H9 (cell line): Measurements from ENCODE around the gene HACD1. TPM values are rescaled to one million over a fixed set of nuclear protein-coding genes. Genes with fewer than 3 reads are reported as not detected.

Experiments used
- DNase-seq: peaks from one replicate; pipeline ENCODE4 v3.0.0-alpha.2; 2017
- H2AFZ ChIP-seq: one replicate; pipeline ENCODE4 v1.6.1; 2013; ENCODE audit warnings: mild to moderate bottlenecking, low read length, control low read depth, moderate library complexity
- H2AK5ac ChIP-seq: 2 replicates; pipeline ENCODE4 v1.6.1; 2013; ENCODE audit warnings: low read length, control low read depth, mixed read lengths; ENCODE audit not compliant: insufficient read length
- H2BK120ac ChIP-seq: one replicate; pipeline ENCODE4 v1.6.1; 2013; ENCODE audit warnings: low read depth, mild to moderate bottlenecking, low read length, control low read depth, inconsistent platforms; ENCODE audit not compliant: poor library complexity, severe bottlenecking
- H2BK12ac ChIP-seq: 2 replicates; pipeline ENCODE4 v1.6.1; 2013; ENCODE audit warnings: low read length, control low read depth, mixed read lengths, low read depth; ENCODE audit not compliant: insufficient read length
- H2BK15ac ChIP-seq: 2 replicates; pipeline ENCODE4 v1.6.1; 2013; ENCODE audit warnings: low read depth, low read length, control low read depth
- H2BK20ac ChIP-seq: one replicate; pipeline ENCODE4 v1.6.1; 2013; ENCODE audit warnings: low read depth, mild to moderate bottlenecking, low read length, control low read depth, inconsistent platforms; ENCODE audit not compliant: poor library complexity, severe bottlenecking
- H2BK5ac ChIP-seq: 2 replicates; pipeline ENCODE4 v1.6.1; 2013; ENCODE audit warnings: low read length, control low read depth, mixed read lengths; ENCODE audit not compliant: insufficient read length
- H3K14ac ChIP-seq: 2 replicates; pipeline ENCODE4 v1.6.1; 2013; ENCODE audit warnings: low read length, control low read depth; ENCODE audit not compliant: insufficient read depth
- H3K18ac ChIP-seq: 2 replicates; pipeline ENCODE4 v1.6.1; 2013; ENCODE audit warnings: low read depth, mild to moderate bottlenecking, mixed read lengths, low read length, control low read depth; ENCODE audit not compliant: insufficient read length
- H3K23ac ChIP-seq: 2 replicates; pipeline ENCODE4 v1.6.1; 2013; ENCODE audit warnings: low read length, control low read depth, mixed read lengths, low read depth; ENCODE audit not compliant: insufficient read length
- H3K23me2 ChIP-seq: 2 replicates; pipeline ENCODE4 v1.6.1; 2013; ENCODE audit warnings: low read depth, mild to moderate bottlenecking, mixed read lengths, low read length, control low read depth; ENCODE audit not compliant: insufficient read length, poor library complexity, severe bottlenecking
- H3K27ac ChIP-seq: 2 replicates; pipeline ENCODE4 v1.5.1; 2013; ENCODE audit warnings: low read length, control low read depth, mixed read lengths, low read depth; ENCODE audit not compliant: insufficient read length
- H3K27me3 ChIP-seq: 2 replicates; pipeline ENCODE4 v1.6.1; 2013; ENCODE audit warnings: low read length, control low read depth, inconsistent platforms; ENCODE audit not compliant: insufficient read depth
- H3K4ac ChIP-seq: 2 replicates; pipeline ENCODE4 v1.6.1; 2013; ENCODE audit warnings: low read depth, mild to moderate bottlenecking, control low read depth, inconsistent platforms, low read length, moderate library complexity
- H3K4me1 ChIP-seq: 2 replicates; pipeline ENCODE4 v1.6.1; 2013; ENCODE audit warnings: low read length, control low read depth, inconsistent platforms; ENCODE audit not compliant: insufficient read depth
- H3K4me2 ChIP-seq: 2 replicates; pipeline ENCODE4 v1.6.1; 2013; ENCODE audit warnings: low read length, control low read depth, mixed read lengths; ENCODE audit not compliant: insufficient read length, insufficient read depth
- H3K56ac ChIP-seq: 2 replicates; pipeline ENCODE4 v1.6.1; 2013; ENCODE audit warnings: low read depth, mild to moderate bottlenecking, mixed read lengths, low read length, control low read depth; ENCODE audit not compliant: insufficient read length
- H3K79me1 ChIP-seq: 2 replicates; pipeline ENCODE4 v1.6.1; 2013; ENCODE audit warnings: low read depth, mild to moderate bottlenecking, moderate library complexity, low read length, control low read depth, inconsistent platforms; ENCODE audit not compliant: insufficient read depth, poor library complexity, severe bottlenecking
- H3K79me2 ChIP-seq: 2 replicates; pipeline ENCODE4 v1.6.1; 2013; ENCODE audit warnings: low read length, control low read depth, inconsistent platforms; ENCODE audit not compliant: insufficient read depth
- H3K9ac ChIP-seq: 2 replicates; pipeline ENCODE4 v1.6.1; 2013; ENCODE audit warnings: low read length, control low read depth, mixed read lengths; ENCODE audit not compliant: insufficient read length; ENCODE audit errors: extremely low read depth
- H3K9me3 ChIP-seq: one replicate; pipeline ENCODE4 v1.6.1; 2013; ENCODE audit warnings: low read depth, low read length, inconsistent platforms; ENCODE audit not compliant: control insufficient read depth
- H3T11ph ChIP-seq: one replicate; pipeline ENCODE4 v1.6.1; 2013; ENCODE audit warnings: mild to moderate bottlenecking, low read length, control low read depth, inconsistent platforms
- H4K20me1 ChIP-seq: one replicate; pipeline ENCODE4 v1.6.1; 2013; ENCODE audit not compliant: control insufficient read depth, insufficient read length, insufficient read depth
- H4K5ac ChIP-seq: 2 replicates; pipeline ENCODE4 v1.6.1; 2013; ENCODE audit warnings: low read depth, mild to moderate bottlenecking, mixed read lengths, low read length, control low read depth; ENCODE audit not compliant: insufficient read length
- H4K8ac ChIP-seq: replicated peaks from 2 replicates; pipeline ENCODE4 v1.6.1; 2013; ENCODE audit warnings: low read length, control low read depth, mixed read lengths, low read depth; ENCODE audit not compliant: insufficient read length
- H4K91ac ChIP-seq: 2 replicates; pipeline ENCODE4 v1.6.1; 2013; ENCODE audit warnings: low read depth, mild to moderate bottlenecking, moderate library complexity, mixed read lengths, low read length, control low read depth; ENCODE audit not compliant: insufficient read length
- H3K27ac Mint-ChIP-seq, 3 experiments: 2 replicates in 2 of 3; 3 replicates in 1 of 3; pipeline ENCODE4 v1.8.0; 2020 to 2021; ENCODE audit warnings: mixed read lengths in 3 of 3, mild to moderate bottlenecking in 1 of 3, moderate library complexity in 1 of 3
- H3K27me3 Mint-ChIP-seq: 2 replicates; pipeline ENCODE4 v1.8.0; 2021; ENCODE audit warnings: low read depth, mild to moderate bottlenecking, moderate library complexity, mixed read lengths
- H3K36me3 Mint-ChIP-seq, 3 experiments: 2 replicates in 2 of 3; 3 replicates in 1 of 3; pipeline ENCODE4 v1.8.0; 2020 to 2021; ENCODE audit warnings: low read depth in 3 of 3, mixed read lengths in 3 of 3; ENCODE audit not compliant: insufficient read depth in 1 of 3
- H3K4me1 Mint-ChIP-seq, 2 experiments: 2 replicates each; pipeline ENCODE4 v1.8.0; 2020; ENCODE audit warnings: mixed read lengths in 2 of 2
- H3K4me3 Mint-ChIP-seq, 2 experiments: 2 replicates in 1 of 2; 3 replicates in 1 of 2; pipeline ENCODE4 v1.8.0; 2020 to 2021; ENCODE audit warnings: mild to moderate bottlenecking in 2 of 2, mixed read lengths in 2 of 2, moderate library complexity in 1 of 2
- H3K9me3 Mint-ChIP-seq, 2 experiments: 2 replicates in 1 of 2; 3 replicates in 1 of 2; pipeline ENCODE4 v1.8.0; 2020; ENCODE audit warnings: mild to moderate bottlenecking in 2 of 2, mixed read lengths in 2 of 2, moderate library complexity in 1 of 2
- WGBS: extraction: QIAGEN DNeasy Blood & Tissue Kit; methylation state at CpG from one replicate; pipeline ENCODE4 v1.1.7; 2013; ENCODE audit warnings: missing lambda C conversion rate, low lambda C conversion rate, mixed read lengths; ENCODE audit not compliant: insufficient read length; ENCODE audit errors: extremely low coverage; 5-methylcytosine and 5-hydroxymethylcytosine counted together
- total RNA-seq: library from RNA; stranded (reverse); gene quantifications from 2 replicates; pipeline ENCODE4 v1.2.1, GENCODE V29; 2021
- TF ChIP-seq, protein P1 (sequence below): fragments of 200-600 bp; sonication (generic); conservative IDR thresholded peaks from 3 replicates; pipeline ENCODE4 v1.8.0; 2021; ENCODE audit warnings: antibody characterized with exemption, mild to moderate bottlenecking

The HACD1 gene
- total RNA-seq, 1 experiment from 2014 or later = 25.0 TPM

DNA sequence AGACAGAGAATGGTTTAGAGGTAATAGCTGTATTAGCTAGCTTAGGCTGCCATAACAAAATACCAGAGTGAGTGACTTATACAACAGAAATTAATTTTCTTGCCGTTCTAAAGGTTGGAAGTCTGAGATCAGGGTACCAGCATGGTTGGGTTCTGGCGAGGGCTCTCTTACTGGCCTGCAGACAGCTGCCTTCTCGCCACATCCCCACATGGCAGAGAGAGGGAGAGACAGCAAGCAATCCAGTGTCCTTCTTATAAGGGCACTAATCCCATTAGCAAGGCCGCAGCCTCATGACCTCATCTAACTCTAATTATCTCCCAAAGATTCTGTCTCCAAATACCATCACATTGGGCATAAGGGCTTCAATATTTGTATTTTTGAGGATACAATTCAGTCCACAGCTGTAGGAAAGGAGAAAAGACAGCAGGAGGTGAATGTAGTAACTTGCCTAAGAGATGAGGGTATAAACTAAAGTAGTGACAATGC, 23.2 kb upstream of the HACD1 start:
- Histone ChIP-seq H2AFZ (no peak overlapping the region), H2BK120ac (no peak overlapping the region), H3K18ac (no peak overlapping the region), H4K5ac (no peak overlapping the region), H3K27ac (no peak overlapping the region), H3K27me3 (no peaks in the 10 kb centered on the region), H3K4ac (no peak overlapping the region), H3K79me1 (peaks cover 2% of the 10 kb centered on the region), H3K23ac (no peak overlapping the region), H3K79me2 (peaks cover 11% of the 10 kb centered on the region), H3K4me2 (no peak overlapping the region), H2BK15ac (no peak overlapping the region), H3K9ac (no peak overlapping the region), H2BK12ac (no peak overlapping the region), H3K23me2 (peaks cover 10% of the 10 kb centered on the region), H3K4me1 (no peaks in the 10 kb centered on the region), H3K56ac (no peak overlapping the region), H4K8ac (no peak overlapping the region), H2BK5ac (no peak overlapping the region), H4K91ac (no peak overlapping the region), H2AK5ac (no peak overlapping the region), H3K14ac (no peak overlapping the region), H4K20me1 (no peaks in the 10 kb centered on the region), H2BK20ac (no peak overlapping the region), H3T11ph (no peak overlapping the region), H3K9me3 (no peaks in the 10 kb centered on the region)
- Mint-ChIP-seq H3K27ac (no peak overlapping the region), H3K36me3 (no peaks in the 10 kb centered on the region), H3K4me1 (peaks cover 7 to 14% of the 10 kb centered on the region in 2 experiments), H3K27me3 (no peaks in the 10 kb centered on the region), H3K9me3 (no peaks in the 10 kb centered on the region), H3K4me3 (no peak overlapping the region)
- TF ChIP-seq, protein P1, sequence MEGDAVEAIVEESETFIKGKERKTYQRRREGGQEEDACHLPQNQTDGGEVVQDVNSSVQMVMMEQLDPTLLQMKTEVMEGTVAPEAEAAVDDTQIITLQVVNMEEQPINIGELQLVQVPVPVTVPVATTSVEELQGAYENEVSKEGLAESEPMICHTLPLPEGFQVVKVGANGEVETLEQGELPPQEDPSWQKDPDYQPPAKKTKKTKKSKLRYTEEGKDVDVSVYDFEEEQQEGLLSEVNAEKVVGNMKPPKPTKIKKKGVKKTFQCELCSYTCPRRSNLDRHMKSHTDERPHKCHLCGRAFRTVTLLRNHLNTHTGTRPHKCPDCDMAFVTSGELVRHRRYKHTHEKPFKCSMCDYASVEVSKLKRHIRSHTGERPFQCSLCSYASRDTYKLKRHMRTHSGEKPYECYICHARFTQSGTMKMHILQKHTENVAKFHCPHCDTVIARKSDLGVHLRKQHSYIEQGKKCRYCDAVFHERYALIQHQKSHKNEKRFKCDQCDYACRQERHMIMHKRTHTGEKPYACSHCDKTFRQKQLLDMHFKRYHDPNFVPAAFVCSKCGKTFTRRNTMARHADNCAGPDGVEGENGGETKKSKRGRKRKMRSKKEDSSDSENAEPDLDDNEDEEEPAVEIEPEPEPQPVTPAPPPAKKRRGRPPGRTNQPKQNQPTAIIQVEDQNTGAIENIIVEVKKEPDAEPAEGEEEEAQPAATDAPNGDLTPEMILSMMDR = no peak
- DNase-seq = no peak
- WGBS = no CpG with 5 or more reads among the region's 4 CpGs
